ENCODE measurements around the gene LARP4B. TPM values are rescaled to one million over a fixed set of nuclear protein-coding genes. Genes with fewer than 3 reads are reported as not detected.

Gene LARP4B
- total and polyA plus RNA-seq, 2 donors (not counting 1 experiment from before 2014, with no cell fraction given), result 35.6 to 129 TPM

DNA sequence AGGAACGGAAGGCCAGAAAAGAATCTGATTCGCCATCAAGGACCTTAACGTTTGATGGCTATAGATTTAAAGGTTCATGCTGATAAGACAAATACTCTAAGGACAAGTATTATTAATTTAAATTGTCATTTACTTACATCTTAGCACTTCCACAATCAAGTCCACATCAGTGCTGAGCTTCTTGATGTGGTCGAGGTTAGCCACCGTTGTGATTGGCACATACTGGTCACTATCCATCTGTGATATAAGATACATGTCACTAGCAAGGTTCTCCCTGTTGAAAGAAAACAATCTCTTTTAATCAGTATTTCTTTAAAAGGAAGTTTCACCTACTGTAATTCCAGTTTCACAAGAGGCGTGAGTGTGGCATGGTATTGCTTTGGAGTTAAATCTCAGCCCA lies 88.7 kb downstream of the LARP4B start:
- H3K4me3 Mint-ChIP-seq, result no peak overlapping the region

DNA sequence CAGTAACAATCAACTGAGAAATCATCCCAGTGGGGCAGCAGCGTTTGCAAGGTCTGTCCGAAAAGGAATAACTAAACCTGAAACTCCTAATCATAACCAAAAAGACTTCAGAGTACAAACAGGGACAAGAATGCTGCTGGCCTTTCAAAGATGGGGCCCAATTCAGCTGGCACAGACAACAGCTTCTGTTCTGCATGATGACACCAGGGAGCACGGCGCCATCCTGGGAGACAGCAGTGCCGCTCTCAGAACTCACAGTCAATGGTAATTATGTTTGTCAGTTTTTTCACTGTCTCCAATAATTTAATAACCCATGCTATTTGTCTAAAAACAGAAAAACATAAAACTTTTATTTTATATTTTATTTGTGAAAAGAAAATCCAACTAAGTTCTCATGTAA lies 90.0 kb downstream of the LARP4B start:
- Histone ChIP-seq H3K79me2 (ENCODE audit: control insufficient read depth, insufficient read depth, low read length) (peaks cover 86% of the 10 kb centered on the region), H2AFZ (ENCODE audit: insufficient read depth, low read depth, low read length, poor library complexity, severe bottlenecking) (no peak overlapping the region), H3K4me3 (ENCODE audit: control extremely low read depth in 1 of 5, extremely low read depth in 1 of 5, insufficient read depth in 1 of 5, low read depth in 2 of 5, low read length in 4 of 5) (no peak overlapping the region), H3K4me1 (ENCODE audit: control insufficient read depth in 2 of 2, insufficient read depth in 2 of 2, low read length in 2 of 2) (no peaks in the 10 kb centered on the region), H3K9me3 (ENCODE audit: control extremely low read depth in 1 of 3, control insufficient read depth in 2 of 3, insufficient read depth in 1 of 3, low read length in 2 of 3) (peaks cover 0 to 1% (median 0%) of the 10 kb centered on the region in 3 donors), H3K4me2 (replicated peaks; ENCODE audit: low read depth, low read length, poor library complexity, severe bottlenecking) (no peak overlapping the region), H3K27me3 (replicated peaks in 1 of 4; ENCODE audit: control extremely low read depth in 1 of 4, control insufficient read depth in 3 of 4, insufficient read depth in 4 of 4, low read length in 3 of 4) (no peaks in the 10 kb centered on the region), H3K27ac (ENCODE audit: low read length in 2 of 2) (no peak overlapping the region), H3K36me3 (replicated peaks in 1 of 2; ENCODE audit: control extremely low read depth in 1 of 2, control insufficient read depth in 1 of 2, extremely low read depth in 1 of 2, insufficient read depth in 2 of 2, low read length in 1 of 2) (peaks cover 8 to 67% of the 10 kb centered on the region in 2 experiments), H4K20me1 (ENCODE audit: control insufficient read depth, insufficient read depth, low read length, poor library complexity, severe bottlenecking) (peaks cover 49% of the 10 kb centered on the region), H3K9ac (ENCODE audit: low read length) (no peak overlapping the region)
- Mint-ChIP-seq H3K9me3 (ENCODE audit: insufficient read depth) (no peaks in the 10 kb centered on the region), H3K4me3 (no peak overlapping the region), H3K4me1 (peaks cover 10% of the 10 kb centered on the region), H3K27me3 (no peaks in the 10 kb centered on the region), H3K27ac (no peak overlapping the region)
- CTCF ChIA-PET, result no interaction called here
- WGBS (ENCODE audit: insufficient coverage), result 61% methylated on average over 2 of the region's 5 CpGs
- intact Hi-C loops (cut with micrococcal nuclease), result no loop called here
- no peak for ATAC-seq (ENCODE audit: low read depth)
- POLR2A ChIA-PET, result no interaction called here
- no peak for DNase-seq
- TF ChIP-seq, protein P1, sequence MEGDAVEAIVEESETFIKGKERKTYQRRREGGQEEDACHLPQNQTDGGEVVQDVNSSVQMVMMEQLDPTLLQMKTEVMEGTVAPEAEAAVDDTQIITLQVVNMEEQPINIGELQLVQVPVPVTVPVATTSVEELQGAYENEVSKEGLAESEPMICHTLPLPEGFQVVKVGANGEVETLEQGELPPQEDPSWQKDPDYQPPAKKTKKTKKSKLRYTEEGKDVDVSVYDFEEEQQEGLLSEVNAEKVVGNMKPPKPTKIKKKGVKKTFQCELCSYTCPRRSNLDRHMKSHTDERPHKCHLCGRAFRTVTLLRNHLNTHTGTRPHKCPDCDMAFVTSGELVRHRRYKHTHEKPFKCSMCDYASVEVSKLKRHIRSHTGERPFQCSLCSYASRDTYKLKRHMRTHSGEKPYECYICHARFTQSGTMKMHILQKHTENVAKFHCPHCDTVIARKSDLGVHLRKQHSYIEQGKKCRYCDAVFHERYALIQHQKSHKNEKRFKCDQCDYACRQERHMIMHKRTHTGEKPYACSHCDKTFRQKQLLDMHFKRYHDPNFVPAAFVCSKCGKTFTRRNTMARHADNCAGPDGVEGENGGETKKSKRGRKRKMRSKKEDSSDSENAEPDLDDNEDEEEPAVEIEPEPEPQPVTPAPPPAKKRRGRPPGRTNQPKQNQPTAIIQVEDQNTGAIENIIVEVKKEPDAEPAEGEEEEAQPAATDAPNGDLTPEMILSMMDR (IDR thresholded peaks at IDR 0.05), result no peak
- no peak for TF ChIP-seq EZH2 (IDR thresholded peaks at IDR 0.05; ENCODE audit: borderline replicate concordance, insufficient read depth, low read depth, low read length, poor library complexity, severe bottlenecking)

More for the DNA sequence above, 88.7 kb downstream of the LARP4B start:
- Histone ChIP-seq H4K20me1 (ENCODE audit: control insufficient read depth, insufficient read depth, low read length, poor library complexity, severe bottlenecking) (peaks cover 57% of the 10 kb centered on the region), H3K4me2 (replicated peaks; ENCODE audit: low read depth, low read length, poor library complexity, severe bottlenecking) (no peak overlapping the region), H3K36me3 (replicated peaks in 1 of 2; ENCODE audit: control extremely low read depth in 1 of 2, control insufficient read depth in 1 of 2, extremely low read depth in 1 of 2, insufficient read depth in 2 of 2, low read length in 1 of 2) (peaks cover 5 to 74% of the 10 kb centered on the region in 2 experiments), H3K9ac (ENCODE audit: low read length) (no peak overlapping the region), H3K9me3 (ENCODE audit: control extremely low read depth in 1 of 3, control insufficient read depth in 2 of 3, insufficient read depth in 1 of 3, low read length in 2 of 3) (peaks cover 0 to 1% (median 0%) of the 10 kb centered on the region in 3 donors), H3K4me3 (ENCODE audit: control extremely low read depth in 1 of 5, extremely low read depth in 1 of 5, insufficient read depth in 1 of 5, low read depth in 2 of 5, low read length in 4 of 5) (no peak overlapping the region), H3K27ac (ENCODE audit: low read length in 2 of 2) (no peak overlapping the region), H3K4me1 (ENCODE audit: control insufficient read depth in 2 of 2, insufficient read depth in 2 of 2, low read length in 2 of 2) (no peaks in the 10 kb centered on the region), H3K79me2 (ENCODE audit: control insufficient read depth, insufficient read depth, low read length) (peaks cover 90% of the 10 kb centered on the region), H3K27me3 (replicated peaks in 1 of 4; ENCODE audit: control extremely low read depth in 1 of 4, control insufficient read depth in 3 of 4, insufficient read depth in 4 of 4, low read length in 3 of 4) (no peaks in the 10 kb centered on the region), H2AFZ (ENCODE audit: insufficient read depth, low read depth, low read length, poor library complexity, severe bottlenecking) (no peak overlapping the region)
- Mint-ChIP-seq H3K4me1 (peaks cover 16% of the 10 kb centered on the region), H3K9me3 (ENCODE audit: insufficient read depth) (no peaks in the 10 kb centered on the region), H3K27ac (no peak overlapping the region), H3K27me3 (no peaks in the 10 kb centered on the region)
- TF ChIP-seq, protein P1 (IDR thresholded peaks at IDR 0.05), result no peak
- no peak for TF ChIP-seq EZH2 (IDR thresholded peaks at IDR 0.05; ENCODE audit: borderline replicate concordance, insufficient read depth, low read depth, low read length, poor library complexity, severe bottlenecking)
- DNase-seq, result no peak
- WGBS (ENCODE audit: insufficient coverage), result no CpG with 5 or more reads among the region's 6 CpGs
- ChIA-PET CTCF (no interaction called here), POLR2A (no interaction called here)
- ATAC-seq (ENCODE audit: low read depth), result no peak
- intact Hi-C loops (cut with micrococcal nuclease), result no loop called here

Data from B cell (primary cell).